NCI-H524 (cell line): ENCODE measurements around the gene AKT3.
"Not testable (repeated sequence)": the region's sequence is repeated elsewhere in the genome, so short reads cannot be mapped to it uniquely, and the experiment has no call there.

Experiments
- DNase-seq, 2 experiments: peaks; one replicate each; lab custom pipeline; 2025; lab: John Stamatoyannopoulos, UW

The AKT3 gene

DNA sequence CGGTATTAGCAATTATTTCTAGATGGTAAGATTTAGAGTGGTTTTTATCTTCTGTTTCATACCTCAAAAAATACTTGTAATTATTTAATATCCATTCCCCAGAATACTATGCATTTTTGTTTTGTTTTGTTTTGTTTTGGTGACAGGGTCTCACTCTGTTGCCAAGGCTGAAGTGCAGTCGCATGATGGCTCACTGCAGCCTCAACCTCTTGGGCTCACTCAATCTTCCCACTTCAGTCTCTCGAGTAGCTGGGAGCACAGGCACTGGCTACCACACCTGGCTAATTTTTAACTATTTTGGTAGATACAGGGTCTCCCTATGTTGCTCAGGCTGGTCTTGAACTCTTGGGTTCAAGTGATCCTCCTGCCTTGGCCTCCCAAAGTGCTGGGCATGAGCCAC is 252.7 kb downstream of the AKT3 start:
- no peak for DNase-seq

DNA sequence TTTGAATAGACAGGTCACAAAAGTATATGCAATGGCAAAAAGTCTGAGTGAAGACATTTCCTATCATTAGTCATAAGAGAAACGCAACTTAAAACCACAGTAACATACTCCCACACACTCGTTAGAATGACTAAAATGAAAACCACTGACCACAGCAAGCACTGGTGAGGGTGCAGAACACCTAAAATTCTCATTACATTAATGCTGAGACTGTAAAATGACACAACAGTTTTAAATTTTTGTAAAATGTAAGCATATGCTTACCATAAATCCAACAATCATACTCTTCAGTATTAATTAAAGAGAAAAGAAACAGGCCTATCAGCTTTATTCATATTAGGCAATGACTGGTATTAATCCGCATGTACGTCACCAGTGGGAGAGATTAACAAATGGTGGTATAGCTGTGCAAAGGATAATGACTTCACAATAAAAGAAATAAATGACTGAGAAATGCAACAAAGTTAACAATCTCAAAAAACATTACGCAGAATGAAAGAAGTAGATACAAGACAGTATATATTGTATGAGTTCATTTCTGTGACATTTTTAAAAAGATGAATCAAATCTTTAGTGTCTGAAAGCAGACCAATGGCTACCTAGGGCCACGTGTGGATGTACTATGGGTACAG is 253.5 kb downstream of the AKT3 start:
- DNase-seq: no peak

DNA sequence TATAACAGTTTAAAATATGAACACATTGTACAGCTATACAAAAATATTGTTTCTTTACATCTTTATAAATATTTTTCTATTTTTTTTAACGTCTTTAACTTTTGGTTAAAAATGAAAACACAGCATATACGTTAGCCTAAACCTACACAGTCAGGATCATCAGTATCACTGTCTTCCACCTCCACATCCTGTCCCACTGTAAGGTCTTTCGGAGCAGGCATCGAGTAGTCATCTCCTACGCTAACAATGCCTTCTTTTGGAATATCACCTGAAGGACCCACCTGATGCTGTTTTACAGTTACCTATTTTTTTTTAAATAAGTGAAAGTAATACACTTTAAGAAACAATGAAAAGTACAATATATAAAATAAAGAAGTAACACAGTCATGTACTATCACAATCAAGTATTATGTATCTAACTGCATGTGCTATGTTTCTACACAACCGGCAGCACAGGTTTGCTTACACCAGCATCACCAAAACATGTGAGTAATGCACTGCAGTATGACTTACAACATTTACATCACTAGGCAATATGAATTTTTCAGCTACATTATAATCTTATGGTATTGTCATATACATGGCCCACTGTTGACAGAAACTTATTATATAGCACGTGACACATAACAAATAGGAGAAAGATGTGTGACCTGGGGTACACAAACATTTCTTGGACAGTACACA is 254.4 kb downstream of the AKT3 start:
- no peak for DNase-seq

DNA sequence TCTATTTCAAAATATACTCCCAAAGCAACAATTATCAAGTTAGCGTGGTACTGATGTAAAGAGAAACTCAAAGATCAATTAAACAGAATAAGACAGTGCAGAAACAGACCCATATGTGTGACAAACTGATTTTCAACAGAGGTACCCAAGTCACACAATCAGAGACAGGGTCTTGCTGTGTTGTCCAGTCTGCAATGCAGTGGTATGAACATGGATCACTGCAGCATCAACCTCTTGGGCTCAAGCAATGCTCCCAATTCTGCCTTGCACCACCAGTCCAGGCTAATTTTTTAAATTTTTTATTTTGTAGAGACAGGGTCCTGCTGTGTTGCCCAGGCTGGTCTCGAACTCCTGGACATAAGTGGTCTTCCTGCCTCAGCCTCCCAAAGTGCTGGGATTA is 255.6 kb downstream of the AKT3 start:
- DNase-seq: no peak

DNA sequence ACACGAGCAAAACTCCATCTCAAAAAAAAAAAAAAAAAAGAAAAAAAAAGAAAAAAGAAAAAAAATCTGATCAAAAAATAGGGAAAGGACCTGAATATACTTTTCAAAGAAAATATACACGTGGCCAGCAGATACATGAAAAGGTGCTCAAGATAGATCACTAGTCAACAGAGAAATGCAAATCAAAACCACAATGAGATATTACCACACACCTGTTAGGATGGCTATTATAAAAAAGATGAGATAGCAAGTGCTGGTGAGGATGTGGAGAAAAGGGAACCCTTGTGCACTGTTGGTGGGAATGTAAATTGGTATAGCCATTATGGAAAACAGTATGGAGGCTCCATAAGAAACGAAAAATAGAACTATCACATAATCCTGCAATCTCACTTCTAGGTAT is 260.8 kb downstream of the AKT3 start:
- DNase-seq: not testable (repeated sequence)

DNA sequence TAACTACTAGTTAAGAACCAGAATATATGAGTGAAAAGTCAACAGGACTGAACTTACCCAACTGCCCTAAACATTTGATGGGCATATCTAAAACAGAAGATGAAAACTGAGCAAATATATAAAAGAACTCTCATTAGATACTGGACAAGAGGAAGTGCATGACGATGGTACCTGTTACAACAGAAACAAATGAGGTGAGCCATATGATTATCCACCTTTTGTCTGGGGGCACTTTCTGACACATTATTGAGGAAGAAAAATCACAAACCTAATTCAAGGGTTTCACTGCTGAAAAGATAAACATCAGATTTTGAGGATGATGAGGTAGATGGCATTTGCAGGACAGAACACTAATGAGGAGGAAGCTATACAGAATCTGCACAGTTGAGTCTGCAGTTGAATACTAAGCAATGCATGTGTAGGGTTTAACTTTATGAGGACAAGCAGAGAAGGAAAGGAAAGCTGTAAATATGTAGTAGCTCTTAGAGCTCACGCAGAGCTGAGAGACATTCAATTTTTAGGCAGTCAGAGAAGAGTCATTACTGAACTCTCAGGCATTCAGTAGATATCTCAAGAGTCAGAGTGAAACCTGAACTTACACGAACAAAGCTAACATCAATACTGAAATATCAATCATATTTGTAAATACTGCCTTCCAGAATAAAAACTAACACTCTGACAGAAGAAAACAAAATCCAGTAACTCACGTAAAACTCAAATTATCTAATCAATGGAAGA is 262.1 kb downstream of the AKT3 start:
- DNase-seq: no peak

DNA sequence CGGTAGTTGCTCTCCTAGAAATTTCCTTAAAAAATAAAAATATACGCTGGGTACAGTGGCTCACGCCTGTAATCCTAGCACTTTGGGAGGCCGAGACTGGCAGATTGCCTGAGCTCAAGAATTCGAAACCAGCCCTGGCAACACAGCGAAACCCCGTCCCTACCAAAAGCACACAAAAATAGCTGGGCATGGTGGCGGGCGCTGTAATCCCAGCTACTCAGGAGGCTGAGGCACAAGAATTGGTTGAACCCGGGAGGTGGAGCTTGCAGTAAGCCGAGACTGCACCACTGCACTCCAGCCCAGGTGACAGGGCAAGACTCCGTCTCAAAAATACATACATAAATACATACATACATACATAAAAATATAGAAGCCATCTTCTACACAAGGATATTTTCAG is 262.8 kb downstream of the AKT3 start:
- no peak for DNase-seq

DNA sequence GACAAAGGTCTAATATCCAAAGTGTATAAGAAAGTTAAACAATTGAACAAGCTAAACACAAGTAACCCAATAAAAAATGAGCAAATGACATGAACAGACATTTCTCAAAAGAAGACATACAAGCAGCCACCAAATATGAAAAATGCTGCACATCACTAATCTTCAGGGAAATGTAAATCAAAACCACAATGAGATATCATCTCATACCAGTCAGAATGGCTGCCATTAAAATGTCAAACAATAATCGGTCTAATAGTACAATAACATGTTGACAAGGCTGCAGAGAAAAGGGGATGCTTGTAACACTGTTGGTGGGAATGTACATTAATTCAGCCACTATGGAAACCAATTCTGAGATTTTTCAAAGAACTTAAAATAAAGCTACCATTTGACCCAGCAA is 264.1 kb downstream of the AKT3 start:
- DNase-seq: no peak

DNA sequence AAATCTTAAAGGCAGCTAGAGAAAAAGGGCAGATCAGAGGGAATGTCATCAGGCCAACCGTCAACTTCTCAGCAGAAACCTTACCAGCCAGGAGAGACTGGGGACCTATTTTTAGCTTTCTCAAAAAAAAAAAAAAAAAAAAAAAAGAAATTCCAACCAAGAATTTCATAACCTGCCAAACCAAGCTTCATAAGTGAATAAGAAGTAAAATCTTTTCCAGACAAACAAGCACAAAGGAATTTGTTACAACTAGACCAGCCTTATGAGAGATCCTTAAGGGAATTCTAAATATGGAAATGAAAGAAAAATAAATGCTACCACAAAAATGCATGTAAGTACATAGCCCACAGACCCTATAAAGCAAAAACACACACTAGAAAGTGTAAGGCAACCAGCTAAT is 267.7 kb downstream of the AKT3 start:
- DNase-seq: no peak

DNA sequence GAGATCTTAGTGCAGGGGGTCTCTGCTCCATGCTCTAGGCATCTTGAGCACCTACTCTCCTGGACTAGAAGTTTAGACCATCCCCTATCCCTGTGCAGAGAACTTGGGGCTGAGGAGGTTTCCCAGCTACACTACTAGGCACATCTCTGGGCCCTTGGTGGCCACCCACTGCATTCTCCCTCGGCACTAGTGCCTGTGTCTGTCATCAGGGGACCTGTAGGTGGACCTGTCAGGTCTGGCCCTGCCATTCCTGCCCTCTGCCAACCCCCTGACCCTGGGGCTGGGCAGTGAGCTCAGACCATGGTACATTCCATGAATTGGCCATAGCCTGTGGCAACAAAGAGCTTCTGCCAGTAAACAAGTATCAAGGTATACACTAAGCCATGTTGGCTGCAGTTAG is 269.1 kb downstream of the AKT3 start:
- no peak for DNase-seq

DNA sequence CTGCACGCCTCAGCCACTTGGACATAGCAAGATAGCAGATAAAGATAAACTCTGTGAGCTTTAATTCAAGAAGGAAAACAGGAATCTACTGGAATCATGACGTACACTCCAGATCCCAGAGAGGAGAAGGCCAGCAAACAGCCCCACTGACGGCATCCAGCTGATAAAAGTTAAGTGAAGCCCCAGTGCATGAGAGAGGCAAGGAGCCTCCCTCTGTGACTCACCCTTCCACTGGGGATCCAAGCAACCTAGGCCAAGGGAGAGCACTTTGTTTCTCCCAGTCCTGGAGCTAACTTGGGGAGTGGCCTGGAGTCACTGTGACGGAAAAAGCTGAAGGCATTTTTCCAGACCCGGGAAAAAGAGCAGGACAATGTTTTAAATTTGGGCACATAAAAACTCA is 270.0 kb downstream of the AKT3 start:
- no peak for DNase-seq

DNA sequence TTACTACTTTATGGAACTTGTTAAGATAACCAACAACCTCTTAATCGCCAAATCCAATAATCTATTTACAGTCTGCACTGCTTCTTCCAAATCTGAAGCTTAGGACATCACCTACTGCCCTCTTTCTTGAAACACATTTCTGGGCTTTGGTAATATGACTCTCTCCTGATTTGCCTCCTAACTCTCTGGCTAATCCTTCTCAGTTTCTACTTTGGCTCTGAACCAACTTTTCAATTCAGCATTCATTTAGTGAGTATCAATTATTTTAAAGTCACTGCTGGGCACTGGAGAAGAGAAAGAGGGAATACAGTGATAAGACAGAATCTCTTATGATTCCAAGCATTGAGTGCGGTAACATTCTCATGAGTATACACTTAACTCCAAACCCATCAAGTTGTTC is 275.0 kb downstream of the AKT3 start:
- peak; percentile 75 to 92 for DNase-seq

DNA sequence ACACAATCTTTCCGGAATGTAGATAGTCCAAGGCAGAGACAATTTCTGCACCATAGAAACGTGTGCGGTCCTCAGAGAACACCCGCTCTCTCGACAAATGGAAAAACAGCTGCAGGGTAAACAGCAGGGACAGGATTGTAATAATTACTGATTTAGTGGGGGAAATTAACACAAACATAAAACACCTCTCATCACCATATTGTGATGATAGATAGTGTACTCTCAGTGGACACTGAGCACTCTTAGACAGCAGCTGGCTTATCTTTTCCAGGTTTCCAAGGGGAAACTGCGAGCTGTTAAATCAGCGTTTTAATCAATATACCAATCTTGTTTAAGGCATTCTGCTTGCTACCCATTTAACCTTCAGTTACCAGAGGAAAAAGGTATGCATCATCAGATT is 277.1 kb downstream of the AKT3 start:
- peak; percentile 26 to 70 for DNase-seq

DNA sequence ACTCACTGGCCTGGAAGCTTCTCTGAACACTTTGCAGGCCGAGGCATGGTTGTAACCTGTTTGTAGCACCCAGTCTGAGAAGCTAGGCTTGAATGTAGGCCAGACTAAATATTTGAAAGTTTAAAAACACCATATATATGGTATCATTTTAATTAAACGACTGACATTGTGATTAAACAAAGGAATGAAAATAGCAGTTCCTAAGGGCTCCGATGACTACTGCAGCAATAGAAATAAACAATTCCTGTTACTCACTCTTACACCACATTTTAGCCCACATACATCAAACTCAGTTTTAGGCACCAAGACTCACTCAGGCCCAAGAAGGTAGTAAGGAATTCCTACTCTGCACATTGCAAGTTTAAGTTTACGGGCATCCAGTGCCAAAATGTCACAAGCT is 281.2 kb downstream of the AKT3 start:
- no peak for DNase-seq

DNA sequence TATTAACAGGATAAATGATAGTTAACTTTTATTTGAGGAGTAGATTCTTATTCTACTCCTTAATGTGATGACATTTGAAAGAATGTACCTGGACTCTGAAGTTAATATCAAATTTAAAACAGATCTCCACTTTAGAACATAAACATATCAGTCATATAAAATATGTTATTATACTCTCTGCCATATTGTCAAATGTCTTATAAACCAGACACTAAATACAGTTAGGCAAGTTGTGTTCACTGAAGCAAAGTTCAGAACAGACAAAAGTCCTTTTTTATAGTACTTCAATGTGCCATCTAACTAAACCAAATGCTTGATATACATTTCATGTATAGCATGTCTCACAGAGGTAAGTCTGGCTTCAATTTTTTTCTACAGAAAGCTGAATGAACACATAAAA is 285.2 kb downstream of the AKT3 start:
- DNase-seq: no peak

DNA sequence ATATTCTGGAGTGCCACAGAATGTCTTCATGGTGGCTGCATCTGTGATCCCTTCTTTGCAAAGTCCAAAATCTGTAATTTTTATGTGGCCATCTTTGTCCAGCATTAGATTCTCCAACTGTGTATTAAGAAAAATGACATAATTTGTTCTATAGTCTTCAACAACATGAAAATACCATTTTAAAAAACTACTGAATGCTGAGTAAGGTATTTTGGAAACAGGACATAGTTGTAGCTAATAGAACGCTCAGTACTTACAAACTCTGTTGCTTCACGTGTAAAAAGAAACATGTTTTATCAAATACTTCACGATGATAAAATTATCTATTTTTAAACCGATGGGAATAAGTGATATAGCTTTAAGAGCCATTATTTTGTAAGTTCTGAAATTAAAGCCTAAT is 286.3 kb downstream of the AKT3 start:
- no peak for DNase-seq

DNA sequence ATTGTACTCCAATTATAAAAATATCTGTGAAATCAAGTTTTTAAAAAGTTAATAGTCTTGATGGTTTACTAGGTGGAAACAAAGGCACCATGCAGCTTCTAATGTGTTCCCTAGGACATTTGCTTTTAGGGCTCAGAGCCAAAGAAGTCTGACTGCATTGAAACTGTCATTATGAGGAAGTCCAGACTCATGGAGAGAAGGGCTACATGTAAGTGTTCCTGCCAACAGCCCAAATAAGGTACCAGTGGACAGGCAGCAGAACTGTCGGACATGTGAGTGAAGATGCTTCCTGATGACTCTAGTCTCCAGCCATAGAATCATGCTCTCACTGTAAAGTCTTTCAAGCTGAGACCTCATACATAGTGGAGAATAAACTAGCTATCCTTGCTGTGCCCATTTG is 287.6 kb downstream of the AKT3 start:
- DNase-seq: no peak

DNA sequence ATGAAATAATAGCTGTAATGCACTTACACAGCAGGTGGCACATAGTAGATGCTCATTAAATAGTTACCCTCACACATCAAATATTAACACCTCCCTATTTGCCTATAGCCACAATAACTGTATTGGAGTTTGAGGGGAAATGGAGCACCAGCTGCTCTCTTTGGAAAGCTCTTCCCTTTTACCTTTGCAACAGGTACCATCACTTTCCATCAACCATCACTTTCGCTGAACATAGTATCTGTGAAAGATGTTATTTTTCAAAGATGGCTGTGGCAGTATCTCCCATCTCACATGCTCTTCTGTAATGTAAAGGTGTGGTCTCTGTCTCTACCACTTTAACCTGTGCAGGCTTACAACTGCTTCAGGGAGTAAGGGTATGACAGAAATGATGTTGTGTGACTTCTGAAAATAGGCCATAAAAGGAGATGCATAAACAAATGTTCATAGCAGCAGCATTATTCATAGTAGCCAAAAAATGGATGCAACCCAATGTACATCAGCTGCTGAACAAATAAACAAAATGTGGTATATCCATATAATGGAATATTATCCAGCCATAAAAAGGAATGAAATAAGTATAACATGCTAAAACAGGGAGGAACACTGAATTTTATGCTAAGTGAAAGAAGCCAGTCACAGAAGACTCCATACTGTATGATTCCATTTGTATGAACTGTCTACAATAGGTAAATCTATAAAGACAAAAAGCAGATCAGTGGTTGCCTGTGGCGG is 288.3 kb downstream of the AKT3 start:
- no peak for DNase-seq

DNA sequence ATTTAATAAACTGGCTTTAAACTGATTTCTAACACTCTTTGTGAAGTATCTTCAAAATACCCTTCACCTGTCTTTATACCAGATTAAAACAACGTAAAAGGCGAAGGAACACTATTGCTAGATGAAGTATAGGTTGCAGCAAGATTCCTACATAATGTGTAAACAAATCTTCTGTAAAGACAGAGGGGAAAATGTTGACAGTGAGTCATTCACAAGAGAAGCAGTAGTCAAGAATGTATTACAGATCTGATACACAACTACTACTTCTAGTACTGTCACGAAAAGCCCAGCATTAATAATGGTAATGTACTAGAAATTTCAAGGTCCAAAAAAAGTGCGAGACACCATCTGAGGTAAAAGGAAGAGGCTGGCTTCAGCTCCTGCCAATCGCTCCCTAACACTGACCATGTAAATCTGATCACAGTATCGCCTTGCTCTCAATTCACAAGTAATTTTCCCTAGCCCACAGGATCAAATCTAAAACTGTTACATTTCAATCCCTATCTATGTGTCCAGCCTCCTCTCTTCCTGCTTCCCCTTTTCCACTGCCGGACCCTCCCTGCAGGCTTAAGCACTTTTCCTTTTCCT is 290.4 kb downstream of the AKT3 start:
- DNase-seq: no peak

DNA sequence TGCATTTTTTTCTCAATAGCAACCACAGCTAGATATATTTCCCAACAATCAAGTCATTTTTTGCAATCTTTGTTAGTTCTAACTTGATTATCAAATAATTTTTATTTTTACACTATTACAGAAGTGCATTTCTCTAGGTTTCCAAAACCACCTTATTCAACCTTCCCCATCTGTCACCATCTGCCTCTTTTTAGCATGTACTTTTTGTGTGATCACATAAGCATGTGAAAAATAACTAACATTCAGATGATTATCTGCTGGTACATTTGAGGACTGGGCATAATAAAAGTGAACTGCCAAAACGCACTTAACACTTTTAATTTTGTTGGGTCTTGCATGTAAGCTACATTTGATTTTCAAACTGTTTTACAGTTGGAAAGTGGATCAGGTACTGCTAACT is 291.5 kb downstream of the AKT3 start:
- peak; percentile 39 to 59 for DNase-seq

DNA sequence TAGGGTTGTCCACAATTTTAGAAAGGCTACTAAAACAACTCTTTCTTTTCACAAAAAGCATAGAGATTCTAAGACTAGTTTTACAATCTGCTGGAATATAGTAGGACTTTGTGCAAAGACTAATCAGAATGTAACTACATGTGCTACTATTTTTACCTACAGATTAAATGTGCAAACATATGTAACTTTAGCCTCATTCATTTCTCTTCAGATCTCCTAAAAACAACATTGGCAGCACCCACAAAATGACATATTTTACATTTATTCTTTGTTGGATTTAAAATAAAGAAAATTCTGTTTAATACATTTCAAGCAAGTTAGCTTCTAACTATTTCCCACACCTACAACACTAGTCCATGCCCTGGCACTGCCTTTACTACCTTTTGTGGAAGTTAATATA is 292.2 kb downstream of the AKT3 start:
- DNase-seq: no peak

DNA sequence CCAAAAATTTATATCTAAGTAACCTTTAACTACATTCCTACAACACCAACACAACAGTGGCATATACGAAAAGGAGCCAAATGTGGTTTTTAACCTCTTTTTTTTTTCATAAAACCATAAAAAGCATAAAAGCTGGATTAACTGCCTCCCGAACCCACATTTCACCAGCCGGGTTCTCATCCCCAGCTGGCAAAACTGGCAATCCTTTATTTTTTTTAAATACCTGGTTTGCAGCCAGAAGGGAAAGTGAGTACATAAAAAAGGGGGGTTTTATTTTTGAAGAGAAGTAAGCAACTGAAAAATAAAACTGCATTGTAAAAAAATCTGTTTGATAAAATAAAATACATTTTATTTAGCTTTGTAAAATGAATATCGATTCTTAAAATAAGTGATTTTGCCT is 295.4 kb downstream of the AKT3 start:
- DNase-seq: peak in 1 of 2 experiments; percentile 3
